Measurements from ENCODE around the gene AKR1B15.

The AKR1B15 gene

DNA sequence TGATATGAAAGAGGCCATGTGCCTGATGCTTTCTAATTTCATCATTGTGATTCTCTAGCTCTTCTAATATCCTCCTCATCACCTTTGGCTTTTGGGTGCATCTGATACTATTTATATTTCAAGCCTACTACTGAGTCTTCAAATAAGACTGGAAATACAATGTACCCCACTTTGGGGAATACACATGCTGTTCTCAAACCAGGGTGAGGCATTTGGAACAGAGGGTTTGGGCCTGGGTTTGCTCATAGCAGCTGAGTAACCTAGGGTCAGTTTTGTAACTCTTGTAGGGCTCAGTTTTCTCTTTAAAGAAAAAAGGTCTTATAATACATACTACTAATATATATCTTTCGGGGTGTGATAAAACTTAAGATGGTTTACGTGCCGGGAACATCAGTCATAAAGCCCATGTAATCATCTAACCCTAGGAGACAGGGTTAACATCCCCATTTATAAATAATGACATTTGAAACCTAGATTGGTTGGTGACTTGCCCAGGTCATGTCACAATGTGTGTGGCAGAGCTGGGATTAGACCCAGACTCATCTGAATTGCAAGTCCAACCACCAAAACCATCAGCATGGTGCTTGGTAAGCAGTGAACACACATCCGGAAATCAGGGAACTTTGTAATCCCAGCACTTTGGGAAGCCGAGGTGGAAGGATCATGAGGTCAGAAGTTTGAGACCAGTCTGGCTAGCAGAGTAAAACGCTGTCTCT lies 23.0 kb downstream of the AKR1B15 start:
- H4K8ac ChIP-seq (ENCODE audit: low read length) = no peak overlapping the region
- 87% methylated on average over 5 of the region's 6 CpGs for WGBS
- no peak overlapping the region for H4K91ac ChIP-seq (ENCODE audit: low read length)
- no peak overlapping the region for H3K4me3 ChIP-seq (ENCODE audit: insufficient read depth in 1 of 2, low read depth in 1 of 2, low read length in 2 of 2)
- no peak overlapping the region for H3K4ac ChIP-seq (ENCODE audit: low read depth in 1 of 2, low read length in 2 of 2)
- no peaks in the 10 kb centered on the region for H3K4me1 ChIP-seq (ENCODE audit: control insufficient read depth, insufficient read depth, low read depth, low read length)
- H3K23ac ChIP-seq (ENCODE audit: low read length in 2 of 2) = no peak overlapping the region
- DNase-seq = no peak
- H2AK5ac ChIP-seq (ENCODE audit: low read length, severe bottlenecking) = no peak overlapping the region
- H3K14ac ChIP-seq (ENCODE audit: low read length in 2 of 2) = no peak overlapping the region
- H2BK12ac ChIP-seq (ENCODE audit: low read length in 2 of 2) = no peak overlapping the region
- H2BK15ac ChIP-seq (ENCODE audit: low read depth, poor library complexity, severe bottlenecking) = no peak overlapping the region
- H3K18ac ChIP-seq (ENCODE audit: low read depth in 1 of 2, low read length in 2 of 2) = no peak overlapping the region
- no peak overlapping the region for H2BK5ac ChIP-seq (ENCODE audit: low read depth, low read length, poor library complexity, severe bottlenecking)
- peaks cover 17% of the 10 kb centered on the region for H3K9me3 ChIP-seq (ENCODE audit: control insufficient read depth, low read length)
- no peaks in the 10 kb centered on the region for H3K27me3 ChIP-seq (ENCODE audit: control insufficient read depth in 1 of 2, insufficient read depth in 1 of 2, low read length in 2 of 2)
- H2BK120ac ChIP-seq (ENCODE audit: low read depth, low read length) = no peak overlapping the region
- no peak overlapping the region for H2AFZ ChIP-seq (ENCODE audit: low read depth, low read length)
- no peaks in the 10 kb centered on the region for H3K36me3 ChIP-seq (ENCODE audit: control insufficient read depth in 1 of 2, insufficient read depth in 2 of 2, low read depth in 1 of 2, low read length in 2 of 2)
- no peak overlapping the region for H3K9ac ChIP-seq (ENCODE audit: low read length)
- H3K27ac ChIP-seq (ENCODE audit: low read length, poor library complexity, severe bottlenecking) = no peak overlapping the region
- H3K4me2 ChIP-seq (ENCODE audit: low read length, poor library complexity, severe bottlenecking) = no peak overlapping the region
- no peaks in the 10 kb centered on the region for H3K79me1 ChIP-seq (replicated peaks; ENCODE audit: low read length, poor library complexity, severe bottlenecking)

DNA sequence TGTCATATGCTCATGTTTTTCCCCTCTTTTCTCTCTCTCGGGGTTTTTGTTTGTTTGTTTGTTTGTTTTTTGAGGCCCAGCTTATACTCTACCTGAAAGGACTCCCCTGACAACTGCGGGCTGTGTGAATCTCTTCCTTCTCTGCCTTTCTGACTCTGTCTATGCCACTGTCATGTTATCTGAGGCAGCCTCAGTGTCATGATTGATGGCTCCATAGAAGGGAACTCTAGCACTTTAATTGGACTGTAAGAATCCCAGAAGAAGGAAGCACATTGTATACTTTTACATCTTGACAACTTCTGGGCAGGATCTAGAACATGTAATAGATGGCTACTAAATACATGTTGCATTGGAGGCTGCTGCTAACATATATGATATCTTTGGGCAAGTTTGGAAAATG lies 25.4 kb downstream of the AKR1B15 start:
- no peak overlapping the region for H3K9ac ChIP-seq (ENCODE audit: low read length)
- H4K91ac ChIP-seq (ENCODE audit: low read length) = no peak overlapping the region
- H3K36me3 ChIP-seq (ENCODE audit: control insufficient read depth in 1 of 2, insufficient read depth in 2 of 2, low read depth in 1 of 2, low read length in 2 of 2) = no peaks in the 10 kb centered on the region
- no peak overlapping the region for H3K4ac ChIP-seq (ENCODE audit: low read depth in 1 of 2, low read length in 2 of 2)
- no peak overlapping the region for H2BK5ac ChIP-seq (ENCODE audit: low read depth, low read length, poor library complexity, severe bottlenecking)
- peaks cover 5% of the 10 kb centered on the region for H3K9me3 ChIP-seq (ENCODE audit: control insufficient read depth, low read length)
- H3K27me3 ChIP-seq (ENCODE audit: control insufficient read depth in 1 of 2, insufficient read depth in 1 of 2, low read length in 2 of 2) = peaks cover 0 to 3% of the 10 kb centered on the region in 2 experiments
- no peak overlapping the region for H2AFZ ChIP-seq (ENCODE audit: low read depth, low read length)
- 70% methylated on average over 1 of the region's 2 CpGs for WGBS
- no peak overlapping the region for H4K8ac ChIP-seq (ENCODE audit: low read length)
- no peak for DNase-seq
- no peak overlapping the region for H2BK120ac ChIP-seq (ENCODE audit: low read depth, low read length)
- H2AK5ac ChIP-seq (ENCODE audit: low read length, severe bottlenecking) = no peak overlapping the region
- no peak overlapping the region for H3K27ac ChIP-seq (ENCODE audit: low read length, poor library complexity, severe bottlenecking)
- no peak overlapping the region for H3K23ac ChIP-seq (ENCODE audit: low read length in 2 of 2)
- H2BK12ac ChIP-seq (ENCODE audit: low read length in 2 of 2) = no peak overlapping the region
- no peaks in the 10 kb centered on the region for H3K4me1 ChIP-seq (ENCODE audit: control insufficient read depth, insufficient read depth, low read depth, low read length)
- H2BK15ac ChIP-seq (ENCODE audit: low read depth, poor library complexity, severe bottlenecking) = no peak overlapping the region
- H3K4me3 ChIP-seq (ENCODE audit: insufficient read depth in 1 of 2, low read depth in 1 of 2, low read length in 2 of 2) = no peak overlapping the region
- no peak overlapping the region for H3K18ac ChIP-seq (ENCODE audit: low read depth in 1 of 2, low read length in 2 of 2)
- H3K14ac ChIP-seq (ENCODE audit: low read length in 2 of 2) = no peak overlapping the region
- no peaks in the 10 kb centered on the region for H3K79me1 ChIP-seq (replicated peaks; ENCODE audit: low read length, poor library complexity, severe bottlenecking)
- H3K4me2 ChIP-seq (ENCODE audit: low read length, poor library complexity, severe bottlenecking) = no peak overlapping the region

DNA sequence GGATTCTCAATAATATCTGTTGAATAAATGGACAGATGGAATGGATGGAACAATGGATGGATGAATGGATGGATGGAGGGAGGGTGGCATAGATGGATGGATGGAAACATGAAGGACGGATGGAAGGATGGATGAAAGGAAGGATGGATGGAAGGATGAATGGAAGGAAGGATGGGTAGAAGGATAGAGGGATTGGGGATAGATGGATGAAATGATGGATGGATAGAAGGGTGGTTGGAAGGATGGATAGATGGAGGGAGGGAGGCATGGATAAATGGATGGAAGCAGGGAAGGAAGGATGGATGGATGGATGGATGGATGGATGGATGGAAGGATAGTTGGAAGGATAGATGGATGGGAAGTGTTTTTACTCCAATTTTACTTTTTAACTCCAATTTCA lies 35.4 kb downstream of the AKR1B15 start:
- no peak overlapping the region for H3K27ac ChIP-seq (ENCODE audit: low read length, poor library complexity, severe bottlenecking)
- H3K4me1 ChIP-seq (ENCODE audit: control insufficient read depth, insufficient read depth, low read depth, low read length) = no peaks in the 10 kb centered on the region
- no peak overlapping the region for H3K9ac ChIP-seq (ENCODE audit: low read length)
- no peak overlapping the region for H2BK5ac ChIP-seq (ENCODE audit: low read depth, low read length, poor library complexity, severe bottlenecking)
- H3K18ac ChIP-seq (ENCODE audit: low read depth in 1 of 2, low read length in 2 of 2) = no peak overlapping the region
- no peak overlapping the region for H2AK5ac ChIP-seq (ENCODE audit: low read length, severe bottlenecking)
- no peak overlapping the region for H3K14ac ChIP-seq (ENCODE audit: low read length in 2 of 2)
- H3K27me3 ChIP-seq (ENCODE audit: control insufficient read depth in 1 of 2, insufficient read depth in 1 of 2, low read length in 2 of 2) = peaks cover 6 to 25% of the 10 kb centered on the region in 2 experiments
- no peak overlapping the region for H3K4me3 ChIP-seq (ENCODE audit: insufficient read depth in 1 of 2, low read depth in 1 of 2, low read length in 2 of 2)
- no peaks in the 10 kb centered on the region for H3K9me3 ChIP-seq (ENCODE audit: control insufficient read depth, low read length)
- H3K4ac ChIP-seq (ENCODE audit: low read depth in 1 of 2, low read length in 2 of 2) = no peak overlapping the region
- no peak overlapping the region for H3K23ac ChIP-seq (ENCODE audit: low read length in 2 of 2)
- H2AFZ ChIP-seq (ENCODE audit: low read depth, low read length) = no peak overlapping the region
- H4K91ac ChIP-seq (ENCODE audit: low read length) = no peak overlapping the region
- no peak overlapping the region for H4K8ac ChIP-seq (ENCODE audit: low read length)
- H2BK120ac ChIP-seq (ENCODE audit: low read depth, low read length) = no peak overlapping the region
- 59% methylated on average over 1 of the region's 1 CpG for WGBS
- no peak overlapping the region for H2BK12ac ChIP-seq (ENCODE audit: low read length in 2 of 2)
- no peak for DNase-seq
- no peaks in the 10 kb centered on the region for H3K79me1 ChIP-seq (replicated peaks; ENCODE audit: low read length, poor library complexity, severe bottlenecking)
- no peak overlapping the region for H3K4me2 ChIP-seq (ENCODE audit: low read length, poor library complexity, severe bottlenecking)
- no peak overlapping the region for H2BK15ac ChIP-seq (ENCODE audit: low read depth, poor library complexity, severe bottlenecking)
- no peaks in the 10 kb centered on the region for H3K36me3 ChIP-seq (ENCODE audit: control insufficient read depth in 1 of 2, insufficient read depth in 2 of 2, low read depth in 1 of 2, low read length in 2 of 2)

DNA sequence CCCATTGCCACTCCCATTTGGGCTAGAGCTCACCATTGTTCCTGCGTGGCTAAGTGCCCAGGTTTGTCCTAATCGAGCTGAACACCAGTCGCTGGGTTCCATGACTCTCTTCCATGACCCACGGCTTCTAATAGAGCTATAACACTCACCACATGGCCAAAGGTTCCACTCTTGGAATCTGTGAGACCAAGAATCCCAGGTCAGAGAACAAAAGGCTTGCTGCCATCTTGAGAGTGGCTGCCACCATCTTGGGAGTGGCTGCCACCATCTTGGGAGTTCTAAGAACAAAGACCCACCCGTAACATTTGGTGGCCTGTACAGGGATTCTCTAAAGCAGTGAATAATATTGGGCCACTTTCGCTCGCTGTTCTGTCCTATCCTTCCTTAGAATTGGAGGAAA lies 37.0 kb downstream of the AKR1B15 start:
- H2BK15ac ChIP-seq (ENCODE audit: low read depth, poor library complexity, severe bottlenecking) = no peak overlapping the region
- H4K8ac ChIP-seq (ENCODE audit: low read length) = no peak overlapping the region
- H2BK12ac ChIP-seq (ENCODE audit: low read length in 2 of 2) = no peak overlapping the region
- no peak overlapping the region for H4K91ac ChIP-seq (ENCODE audit: low read length)
- H3K23ac ChIP-seq (ENCODE audit: low read length in 2 of 2) = no peak overlapping the region
- H3K4me3 ChIP-seq (ENCODE audit: insufficient read depth in 1 of 2, low read depth in 1 of 2, low read length in 2 of 2) = no peak overlapping the region
- no peaks in the 10 kb centered on the region for H3K9me3 ChIP-seq (ENCODE audit: control insufficient read depth, low read length)
- WGBS = 75% methylated on average over 7 of the region's 7 CpGs
- H3K27me3 ChIP-seq (ENCODE audit: control insufficient read depth in 1 of 2, insufficient read depth in 1 of 2, low read length in 2 of 2) = peaks cover 6 to 17% of the 10 kb centered on the region in 2 experiments
- H3K4me1 ChIP-seq (ENCODE audit: control insufficient read depth, insufficient read depth, low read depth, low read length) = no peaks in the 10 kb centered on the region
- H2AFZ ChIP-seq (ENCODE audit: low read depth, low read length) = no peak overlapping the region
- no peak overlapping the region for H3K18ac ChIP-seq (ENCODE audit: low read depth in 1 of 2, low read length in 2 of 2)
- H2AK5ac ChIP-seq (ENCODE audit: low read length, severe bottlenecking) = no peak overlapping the region
- H3K9ac ChIP-seq (ENCODE audit: low read length) = no peak overlapping the region
- no peak overlapping the region for H3K4ac ChIP-seq (ENCODE audit: low read depth in 1 of 2, low read length in 2 of 2)
- no peaks in the 10 kb centered on the region for H3K36me3 ChIP-seq (ENCODE audit: control insufficient read depth in 1 of 2, insufficient read depth in 2 of 2, low read depth in 1 of 2, low read length in 2 of 2)
- no peak overlapping the region for H2BK5ac ChIP-seq (ENCODE audit: low read depth, low read length, poor library complexity, severe bottlenecking)
- no peak for DNase-seq
- no peak overlapping the region for H2BK120ac ChIP-seq (ENCODE audit: low read depth, low read length)
- no peak overlapping the region for H3K14ac ChIP-seq (ENCODE audit: low read length in 2 of 2)
- no peak overlapping the region for H3K4me2 ChIP-seq (ENCODE audit: low read length, poor library complexity, severe bottlenecking)
- H3K27ac ChIP-seq (ENCODE audit: low read length, poor library complexity, severe bottlenecking) = no peak overlapping the region
- no peaks in the 10 kb centered on the region for H3K79me1 ChIP-seq (replicated peaks; ENCODE audit: low read length, poor library complexity, severe bottlenecking)
